ENCODE measurements around the gene PTPMT1.
A peak's percentile ranks its signal among the peaks of the same experiment; 100 is the strongest.

The PTPMT1 gene

GRCh38 chr11:47595029-47595428, 29.6 kb downstream of the PTPMT1 start:
- H3K36me3 ChIP-seq (ENCODE audit: control insufficient read depth in 1 of 2, insufficient read depth in 2 of 2, low read length in 2 of 2): no peaks in the 10 kb centered on the region
- H3K27ac ChIP-seq (ENCODE audit: low read length): no peak overlapping the region
- no peaks in the 10 kb centered on the region for H3K9me3 ChIP-seq (ENCODE audit: control insufficient read depth in 1 of 2, low read length in 2 of 2)
- H3K27me3 ChIP-seq (ENCODE audit: low read depth, low read length): peaks cover 27% of the 10 kb centered on the region
- H3K4me3 ChIP-seq (ENCODE audit: low read depth in 1 of 2, low read length in 2 of 2): no peak overlapping the region
- peaks cover 0 to 11% of the 10 kb centered on the region in 2 donors for H3K4me1 ChIP-seq (ENCODE audit: control insufficient read depth in 1 of 2, insufficient read depth in 2 of 2, low read length in 2 of 2)

GRCh38 chr11:47595967-47596366, 30.6 kb downstream of the PTPMT1 start:
- Histone ChIP-seq H3K27me3 (ENCODE audit: low read depth, low read length) (peaks cover 27% of the 10 kb centered on the region), H3K4me3 (ENCODE audit: low read depth in 1 of 2, low read length in 2 of 2) (no peak overlapping the region), H3K27ac (ENCODE audit: low read length) (no peak overlapping the region), H3K4me1 (ENCODE audit: control insufficient read depth in 1 of 2, insufficient read depth in 2 of 2, low read length in 2 of 2) (peaks cover 0 to 11% of the 10 kb centered on the region in 2 donors), H3K9me3 (ENCODE audit: control insufficient read depth in 1 of 2, low read length in 2 of 2) (no peaks in the 10 kb centered on the region), H3K36me3 (ENCODE audit: control insufficient read depth in 1 of 2, insufficient read depth in 2 of 2, low read length in 2 of 2) (no peaks in the 10 kb centered on the region)

- no peaks in the 10 kb centered on the region for H3K4me1 ChIP-seq (ENCODE audit: control insufficient read depth in 1 of 2, insufficient read depth in 2 of 2, low read length in 2 of 2)
- H3K27me3 ChIP-seq (ENCODE audit: low read depth, low read length): peaks cover 4% of the 10 kb centered on the region
- no peaks in the 10 kb centered on the region for H3K36me3 ChIP-seq (ENCODE audit: control insufficient read depth in 1 of 2, insufficient read depth in 2 of 2, low read length in 2 of 2)
- H3K9me3 ChIP-seq (ENCODE audit: control insufficient read depth in 1 of 2, low read length in 2 of 2): no peaks in the 10 kb centered on the region
- no peak overlapping the region for H3K27ac ChIP-seq (ENCODE audit: low read length)
- no peak overlapping the region for H3K4me3 ChIP-seq (ENCODE audit: low read depth in 1 of 2, low read length in 2 of 2)
Measured at GRCh38 chr11:47599902-47600301, 34.5 kb downstream of the PTPMT1 start.

- Histone ChIP-seq H3K9me3 (ENCODE audit: control insufficient read depth in 1 of 2, low read length in 2 of 2) (no peaks in the 10 kb centered on the region), H3K36me3 (ENCODE audit: control insufficient read depth in 1 of 2, insufficient read depth in 2 of 2, low read length in 2 of 2) (no peaks in the 10 kb centered on the region), H3K4me1 (ENCODE audit: control insufficient read depth in 1 of 2, insufficient read depth in 2 of 2, low read length in 2 of 2) (peaks cover 5 to 11% of the 10 kb centered on the region in 2 donors), H3K4me3 (ENCODE audit: low read depth in 1 of 2, low read length in 2 of 2) (no peak overlapping the region), H3K27ac (ENCODE audit: low read length) (no peak overlapping the region), H3K27me3 (ENCODE audit: low read depth, low read length) (no peaks in the 10 kb centered on the region)
Measured at GRCh38 chr11:47603295-47603694, 37.9 kb downstream of the PTPMT1 start.

GRCh38 chr11:47605921-47606320, 40.5 kb downstream of the PTPMT1 start:
- H3K36me3 ChIP-seq (ENCODE audit: control insufficient read depth in 1 of 2, insufficient read depth in 2 of 2, low read length in 2 of 2): no peaks in the 10 kb centered on the region
- no peak overlapping the region for H3K4me3 ChIP-seq (ENCODE audit: low read depth in 1 of 2, low read length in 2 of 2)

GRCh38 chr11:47606731-47607130, 41.3 kb downstream of the PTPMT1 start:
- Histone ChIP-seq H3K4me1 (ENCODE audit: control insufficient read depth in 1 of 2, insufficient read depth in 2 of 2, low read length in 2 of 2) (peaks cover 5 to 11% of the 10 kb centered on the region in 2 donors), H3K36me3 (ENCODE audit: control insufficient read depth in 1 of 2, insufficient read depth in 2 of 2, low read length in 2 of 2) (peaks cover 0 to 6% of the 10 kb centered on the region in 2 donors), H3K27ac (ENCODE audit: low read length) (no peak overlapping the region), H3K9me3 (ENCODE audit: control insufficient read depth in 1 of 2, low read length in 2 of 2) (no peaks in the 10 kb centered on the region), H3K4me3 (ENCODE audit: low read depth in 1 of 2, low read length in 2 of 2) (no peak overlapping the region), H3K27me3 (ENCODE audit: low read depth, low read length) (no peaks in the 10 kb centered on the region)

More at GRCh38 chr11:47605921-47606320, 40.5 kb downstream of the PTPMT1 start:
- Histone ChIP-seq H3K27me3 (ENCODE audit: low read depth, low read length) (no peaks in the 10 kb centered on the region), H3K4me1 (ENCODE audit: control insufficient read depth in 1 of 2, insufficient read depth in 2 of 2, low read length in 2 of 2) (peaks cover 5 to 11% of the 10 kb centered on the region in 2 donors), H3K9me3 (ENCODE audit: control insufficient read depth in 1 of 2, low read length in 2 of 2) (no peaks in the 10 kb centered on the region), H3K27ac (ENCODE audit: low read length) (no peak overlapping the region)

- H3K4me1 ChIP-seq (ENCODE audit: control insufficient read depth in 1 of 2, insufficient read depth in 2 of 2, low read length in 2 of 2): peaks cover 5 to 11% of the 10 kb centered on the region in 2 donors
- no peak overlapping the region for H3K4me3 ChIP-seq (ENCODE audit: low read depth in 1 of 2, low read length in 2 of 2)
- H3K27ac ChIP-seq (ENCODE audit: low read length): no peak overlapping the region
- no peaks in the 10 kb centered on the region for H3K27me3 ChIP-seq (ENCODE audit: low read depth, low read length)
- peaks cover 0 to 6% of the 10 kb centered on the region in 2 donors for H3K36me3 ChIP-seq (ENCODE audit: control insufficient read depth in 1 of 2, insufficient read depth in 2 of 2, low read length in 2 of 2)
- no peaks in the 10 kb centered on the region for H3K9me3 ChIP-seq (ENCODE audit: control insufficient read depth in 1 of 2, low read length in 2 of 2)
Measured at GRCh38 chr11:47607380-47607779, 42.0 kb downstream of the PTPMT1 start.

- H3K4me3 ChIP-seq (ENCODE audit: low read depth in 1 of 2, low read length in 2 of 2): no peak overlapping the region
- H3K27me3 ChIP-seq (ENCODE audit: low read depth, low read length): no peaks in the 10 kb centered on the region
- H3K4me1 ChIP-seq (ENCODE audit: control insufficient read depth in 1 of 2, insufficient read depth in 2 of 2, low read length in 2 of 2): peaks cover 5 to 11% of the 10 kb centered on the region in 2 donors
- no peak overlapping the region for H3K27ac ChIP-seq (ENCODE audit: low read length)
- H3K36me3 ChIP-seq (ENCODE audit: control insufficient read depth in 1 of 2, insufficient read depth in 2 of 2, low read length in 2 of 2): peaks cover 0 to 6% of the 10 kb centered on the region in 2 donors
- no peaks in the 10 kb centered on the region for H3K9me3 ChIP-seq (ENCODE audit: control insufficient read depth in 1 of 2, low read length in 2 of 2)
Measured at GRCh38 chr11:47609675-47610074, 44.3 kb downstream of the PTPMT1 start.

- Histone ChIP-seq H3K27ac (ENCODE audit: low read length) (peak overlapping the region; percentile 4), H3K4me3 (ENCODE audit: low read depth in 1 of 2, low read length in 2 of 2) (no peak overlapping the region)
Measured at GRCh38 chr11:47611348-47611794, 46.0 kb downstream of the PTPMT1 start.

GRCh38 chr11:47615249-47615648, 49.9 kb downstream of the PTPMT1 start:
- Histone ChIP-seq H3K27ac (ENCODE audit: low read length) (no peak overlapping the region), H3K4me1 (ENCODE audit: control insufficient read depth in 1 of 2, insufficient read depth in 2 of 2, low read length in 2 of 2) (peaks cover 3 to 5% of the 10 kb centered on the region in 2 donors), H3K9me3 (ENCODE audit: control insufficient read depth in 1 of 2, low read length in 2 of 2) (no peaks in the 10 kb centered on the region), H3K36me3 (ENCODE audit: control insufficient read depth in 1 of 2, insufficient read depth in 2 of 2, low read length in 2 of 2) (peaks cover 5 to 25% of the 10 kb centered on the region in 2 donors), H3K4me3 (ENCODE audit: low read depth in 1 of 2, low read length in 2 of 2) (no peak overlapping the region), H3K27me3 (ENCODE audit: low read depth, low read length) (no peaks in the 10 kb centered on the region)

More at GRCh38 chr11:47611348-47611794, 46.0 kb downstream of the PTPMT1 start:
- H3K4me1 ChIP-seq (ENCODE audit: control insufficient read depth in 1 of 2, insufficient read depth in 2 of 2, low read length in 2 of 2): peaks cover 5 to 11% of the 10 kb centered on the region in 2 donors
- H3K36me3 ChIP-seq (ENCODE audit: control insufficient read depth in 1 of 2, insufficient read depth in 2 of 2, low read length in 2 of 2): peaks cover 0 to 6% of the 10 kb centered on the region in 2 donors
- H3K27me3 ChIP-seq (ENCODE audit: low read depth, low read length): no peaks in the 10 kb centered on the region
- H3K9me3 ChIP-seq (ENCODE audit: control insufficient read depth in 1 of 2, low read length in 2 of 2): no peaks in the 10 kb centered on the region

GRCh38 chr11:47616726-47617416, 51.5 kb downstream of the PTPMT1 start:
- no peak overlapping the region for H3K27ac ChIP-seq (ENCODE audit: low read length)
- peaks cover 12 to 26% of the 10 kb centered on the region in 2 donors for H3K36me3 ChIP-seq (ENCODE audit: control insufficient read depth in 1 of 2, insufficient read depth in 2 of 2, low read length in 2 of 2)

More at GRCh38 chr11:47616726-47617416, 51.5 kb downstream of the PTPMT1 start:
- no peaks in the 10 kb centered on the region for H3K9me3 ChIP-seq (ENCODE audit: control insufficient read depth in 1 of 2, low read length in 2 of 2)
- no peak overlapping the region for H3K4me3 ChIP-seq (ENCODE audit: low read depth in 1 of 2, low read length in 2 of 2)
- peaks cover 3 to 5% of the 10 kb centered on the region in 2 donors for H3K4me1 ChIP-seq (ENCODE audit: control insufficient read depth in 1 of 2, insufficient read depth in 2 of 2, low read length in 2 of 2)
- no peaks in the 10 kb centered on the region for H3K27me3 ChIP-seq (ENCODE audit: low read depth, low read length)

Measured in muscle layer of duodenum (tissue), 2 donors.